Ovary (tissue), 3 donors: ENCODE results near the gene ADAMTS2.

Source experiments
- CTCF ChIP-seq, 3 donors: fragments of 450-650 bp in 2 of 3; fragments of 200-600 bp in 1 of 3; IDR thresholded peaks; one replicate each; pipeline versions ENCODE4 v1.5.1 to v1.8.0; 2016 to 2022; ENCODE audit warnings: antibody characterized with exemption in 3 of 3, mild to moderate bottlenecking in 1 of 3
- POLR2A ChIP-seq: fragments of 450-650 bp; IDR thresholded peaks from one replicate; pipeline ENCODE4 v1.6.1; 2017; ENCODE audit warnings: antibody characterized with exemption, mild to moderate bottlenecking, moderate library complexity
- donor health status: DM: no; HTN: no; CAD: no.

- TF ChIP-seq CTCF (IDR thresholded peaks at IDR 0.05) (no peak), POLR2A (no peak)
These were observed 177.3 kb downstream of the ADAMTS2 start for GRCh38 chr5:179167871-179168451.
